Measurements from ENCODE around the gene EPS15.

EPS15 gene

GRCh38 chr1:51519048-51519864 is at the start of gene EPS15:
Gene EPS15 (minus strand): TSS chr1:51519266. CDS start chr1:51519231, 35 bp downstream.
- peak within 1 kb of the TSS; percentile 75 for H3K4me3 ChIP-seq (ENCODE audit: low read depth, low read length)
- no peaks in the 10 kb centered on the region for H3K36me3 ChIP-seq (replicated peaks)
- peak within 1 kb of the TSS; percentile 60 for H3K27ac ChIP-seq
- TF ChIP-seq CTCF (IDR thresholded peaks at IDR 0.05; ENCODE audit: low read depth, low read length, missing control alignments): no peak
- peak; percentile 71 for DNase-seq
- H3K27me3 ChIP-seq (replicated peaks): no peaks in the 10 kb centered on the region
- in situ Hi-C loops (cut with HindIII; ENCODE audit: low pct_ligation_motif_present, low sequenced_read_pairs): no loop called here

- TF ChIP-seq CTCF (IDR thresholded peaks at IDR 0.05; ENCODE audit: low read depth, low read length, missing control alignments): no peak
- in situ Hi-C loops (cut with HindIII; ENCODE audit: low pct_ligation_motif_present, low sequenced_read_pairs): no loop called here
- no peaks in the 10 kb centered on the region for H3K27me3 ChIP-seq (replicated peaks)
- DNase-seq: no peak
- H3K36me3 ChIP-seq (replicated peaks): no peaks in the 10 kb centered on the region
- no peak overlapping the region for H3K27ac ChIP-seq
- H3K4me3 ChIP-seq (ENCODE audit: low read depth, low read length): no peak overlapping the region
Measured at GRCh38 chr1:51568231-51568935, 49.3 kb upstream of the EPS15 start.

GRCh38 chr1:51567653-51568052 is 48.6 kb upstream of the EPS15 start:
- DNase-seq: peak; percentile 64
- Histone ChIP-seq H3K27me3 (replicated peaks) (no peaks in the 10 kb centered on the region), H3K4me3 (ENCODE audit: low read depth, low read length) (no peak overlapping the region), H3K27ac (no peak overlapping the region), H3K36me3 (replicated peaks) (no peaks in the 10 kb centered on the region)
- in situ Hi-C loops (cut with HindIII; ENCODE audit: low pct_ligation_motif_present, low sequenced_read_pairs): no loop called here
- no peak for TF ChIP-seq CTCF (IDR thresholded peaks at IDR 0.05; ENCODE audit: low read depth, low read length, missing control alignments)

- TF ChIP-seq CTCF (IDR thresholded peaks at IDR 0.05; ENCODE audit: low read depth, low read length, missing control alignments): no peak
- no peaks in the 10 kb centered on the region for H3K27me3 ChIP-seq (replicated peaks)
- no peak for DNase-seq
- no peaks in the 10 kb centered on the region for H3K36me3 ChIP-seq (replicated peaks)
- in situ Hi-C loops (cut with HindIII; ENCODE audit: low pct_ligation_motif_present, low sequenced_read_pairs): no loop called here
- H3K27ac ChIP-seq: no peak overlapping the region
- H3K4me3 ChIP-seq (ENCODE audit: low read depth, low read length): no peak overlapping the region
Measured at GRCh38 chr1:51566260-51566659, 47.2 kb upstream of the EPS15 start.

GRCh38 chr1:51565009-51565408 is 45.9 kb upstream of the EPS15 start:
- H3K27me3 ChIP-seq (replicated peaks): no peaks in the 10 kb centered on the region
- no peak overlapping the region for H3K4me3 ChIP-seq (ENCODE audit: low read depth, low read length)
- TF ChIP-seq CTCF (IDR thresholded peaks at IDR 0.05; ENCODE audit: low read depth, low read length, missing control alignments): no peak
- in situ Hi-C loops (cut with HindIII; ENCODE audit: low pct_ligation_motif_present, low sequenced_read_pairs): no loop called here
- no peaks in the 10 kb centered on the region for H3K36me3 ChIP-seq (replicated peaks)
- no peak overlapping the region for H3K27ac ChIP-seq
- DNase-seq: no peak

Measured in brain microvascular endothelial cell (primary cell).